ENCODE measurements around the gene GARIN5A. TPM values are rescaled to one million over a fixed set of nuclear protein-coding genes. Genes with fewer than 3 reads are reported as not detected.

The GARIN5A gene
- total and polyA plus RNA-seq, 2 of the 8 experiments (the other 6 are each of a cell fraction or from before 2014, with no cell fraction given), result 9.1 to 18.5 TPM

DNA sequence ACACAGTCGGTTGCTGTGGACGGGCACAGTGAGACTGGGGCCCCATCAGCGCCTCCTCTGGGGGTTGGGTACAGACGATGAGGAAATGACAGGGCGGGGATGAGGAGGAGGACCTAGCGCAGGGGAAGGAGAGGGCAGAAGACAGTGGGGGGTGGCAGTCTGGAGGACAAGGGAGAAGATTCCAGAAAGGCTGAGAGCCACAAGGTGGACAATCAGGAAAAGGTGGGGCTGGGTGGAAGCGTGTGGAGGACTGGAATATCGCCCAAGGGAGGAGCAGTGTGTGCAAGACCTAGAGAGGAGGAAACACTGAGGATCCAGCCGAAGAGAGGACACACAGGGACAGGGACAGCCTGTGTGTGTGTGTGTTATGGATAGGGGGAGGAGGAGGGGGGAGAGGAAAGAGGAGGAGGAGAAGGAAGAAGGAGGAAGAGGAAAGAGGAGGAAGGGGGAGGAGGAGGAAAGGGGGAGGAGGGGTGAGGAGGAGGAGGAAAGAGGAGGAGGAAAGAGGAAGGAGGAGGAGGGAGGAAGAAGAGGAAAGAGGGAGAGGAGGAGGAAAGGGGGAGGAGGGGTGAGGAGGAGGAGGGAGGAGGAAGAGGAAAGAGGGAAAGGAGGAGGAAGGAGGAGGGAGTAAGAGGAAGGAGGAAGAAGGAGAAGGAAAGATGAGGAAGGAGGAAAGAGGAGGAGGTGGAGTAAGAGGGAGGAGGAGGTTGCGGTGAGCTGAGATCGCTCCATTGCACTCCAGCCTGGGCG lies 15.8 kb upstream of the GARIN5A start:
- POLR2A ChIA-PET (ENCODE audit: partially characterized antibody), result no interaction called here
- Histone ChIP-seq H3K14ac (ENCODE audit: insufficient read length) (no peak overlapping the region), H2AK5ac (ENCODE audit: low read depth, low read length) (no peak overlapping the region), H3K79me2 (ENCODE audit: control insufficient read depth in 1 of 2, insufficient read depth in 2 of 2, low read length in 2 of 2) (no peaks in the 10 kb centered on the region), H3K56ac (replicated peaks; ENCODE audit: insufficient read length, low read depth, low read length) (no peak overlapping the region), H3K79me1 (ENCODE audit: low read depth, low read length) (no peaks in the 10 kb centered on the region), H2BK20ac (ENCODE audit: low read length) (no peak overlapping the region), H3K18ac (ENCODE audit: extremely low read depth, low read length) (peak overlapping the region; percentile 90), H3K27me3 (replicated peaks in 1 of 4; ENCODE audit: control insufficient read depth in 3 of 4, extremely low read depth in 1 of 4, insufficient read depth in 3 of 4, low read length in 3 of 4) (peaks cover 10 to 65% (median 59%) of the 10 kb centered on the region in 4 experiments), H3K4ac (replicated peaks; ENCODE audit: insufficient read length, low read depth, low read length) (no peak overlapping the region), H4K5ac (ENCODE audit: insufficient read length, low read depth, low read length) (no peak overlapping the region), H3K9me3 (ENCODE audit: insufficient read depth in 2 of 2, low read depth in 1 of 2, low read length in 1 of 2) (no peaks in the 10 kb centered on the region), H3K27ac (ENCODE audit: low read depth, low read length) (no peak overlapping the region), H4K91ac (replicated peaks; ENCODE audit: insufficient read length, low read length) (no peak overlapping the region), H2BK120ac (replicated peaks; ENCODE audit: low read depth, low read length) (no peak overlapping the region), H4K8ac (ENCODE audit: extremely low read depth, insufficient read depth, low read length) (no peak overlapping the region), H3K4me3 (ENCODE audit: extremely low read depth in 1 of 4, insufficient read depth in 2 of 4, low read depth in 3 of 4, low read length in 4 of 4) (no peak overlapping the region), H3K4me2 (ENCODE audit: insufficient read depth in 1 of 2, low read depth in 2 of 2, low read length in 2 of 2) (peak overlapping the region; percentile 36 to 63), H2BK15ac (ENCODE audit: low read length) (peak overlapping the region; percentile 99; the same call in 1 of the 2 replicates), H2AFZ (ENCODE audit: low read length) (no peak overlapping the region), H3K9ac (replicated peaks in 1 of 4; ENCODE audit: extremely low read depth in 1 of 4, low read depth in 3 of 4, low read length in 3 of 4) (no peak overlapping the region; a peak in 1 of 7 replicates), H3K23me2 (ENCODE audit: low read depth, low read length) (peaks cover 3% of the 10 kb centered on the region; the same call in 1 of the 2 replicates), H3K36me3 (ENCODE audit: control insufficient read depth in 2 of 4, insufficient read depth in 4 of 4, low read length in 3 of 4) (no peaks in the 10 kb centered on the region), H3K23ac (ENCODE audit: insufficient read length) (no peak overlapping the region), H3K4me1 (replicated peaks in 1 of 4; ENCODE audit: control insufficient read depth in 3 of 4, insufficient read depth in 4 of 4, low read length in 3 of 4) (peaks cover 0 to 17% (median 9%) of the 10 kb centered on the region in 4 experiments; a peak in 5 of 7 replicates), H2BK12ac (ENCODE audit: low read depth, low read length) (0 out of 2 replicates have a peak overlapping the region, but pooled peaks have one; percentile 68), H2BK5ac (ENCODE audit: low read depth, low read length) (no peak overlapping the region), H4K20me1 (replicated peaks in 1 of 2; ENCODE audit: control insufficient read depth in 1 of 2, insufficient read depth in 2 of 2, low read length in 2 of 2) (no peaks in the 10 kb centered on the region)
- no peak for FAIRE-seq
- CTCF ChIA-PET (ENCODE audit: partially characterized antibody), result no interaction called here
- no peak for DNase-seq (ENCODE audit: low read depth in 1 of 2, low spot score in 2 of 2)
- 29% methylated on average over 8 of the region's 12 CpGs; no CpG with 5 or more reads in 1 of the 2 experiments for WGBS, 2 experiments (ENCODE audit: extremely low coverage in 1 of 2, insufficient coverage in 1 of 2, insufficient read length in 1 of 2, insufficient replicate concordance in 2 of 2, low coverage in 1 of 2, low lambda C conversion rate in 2 of 2, missing lambda C conversion rate in 1 of 2)
- TF ChIP-seq EZH2 (IDR thresholded peaks at IDR 0.05; ENCODE audit: low read depth, low read length, severe bottlenecking), result no peak
- no peak for TF ChIP-seq TAF1 (IDR thresholded peaks at IDR 0.05; ENCODE audit: low read depth, low read length)
- TF ChIP-seq KDM1A (IDR thresholded peaks at IDR 0.05; ENCODE audit: borderline replicate concordance, low read length), result no peak
- no peak for TF ChIP-seq SP1 (IDR thresholded peaks at IDR 0.05; ENCODE audit: low read depth, low read length)
- no peak for TF ChIP-seq TCF12 (IDR thresholded peaks at IDR 0.05; ENCODE audit: low read depth, low read length)
- no peak for TF ChIP-seq CHD1 (IDR thresholded peaks at IDR 0.05; ENCODE audit: low read depth, low read length)
- no peak for TF ChIP-seq CTCF (IDR thresholded peaks at IDR 0.05; ENCODE audit: control extremely low read depth in 1 of 3, insufficient read depth in 1 of 3, low read depth in 1 of 3, low read length in 3 of 3)
- TF ChIP-seq SIN3A (conservative IDR thresholded peaks at IDR 0.05 in 1 of 2, IDR thresholded peaks at IDR 0.05 in 1 of 2; ENCODE audit: low read depth in 1 of 2, low read length in 2 of 2), result no peak
- no peak for TF ChIP-seq TBP (IDR thresholded peaks at IDR 0.05; ENCODE audit: low read depth, low read length)
- TF ChIP-seq CBX8 (IDR thresholded peaks at IDR 0.05; ENCODE audit: borderline replicate concordance, low read depth, low read length), result no peak
